SK-N-MC (cell line): ENCODE data around the gene MOSPD3.

Experiments used
- EZH2 ChIP-seq: fragments of 200-600 bp; sonication (generic); IDR thresholded peaks from one replicate; pipeline ENCODE4 v1.6.1; 2017; ENCODE audit warnings: antibody characterized with exemption
- POLR2AphosphoS5 ChIP-seq: IDR thresholded peaks from 2 replicates; pipeline ENCODE4 v1.6.1; 2012; ENCODE audit warnings: mild to moderate bottlenecking, low read depth, low read length, borderline replicate concordance

DNA sequence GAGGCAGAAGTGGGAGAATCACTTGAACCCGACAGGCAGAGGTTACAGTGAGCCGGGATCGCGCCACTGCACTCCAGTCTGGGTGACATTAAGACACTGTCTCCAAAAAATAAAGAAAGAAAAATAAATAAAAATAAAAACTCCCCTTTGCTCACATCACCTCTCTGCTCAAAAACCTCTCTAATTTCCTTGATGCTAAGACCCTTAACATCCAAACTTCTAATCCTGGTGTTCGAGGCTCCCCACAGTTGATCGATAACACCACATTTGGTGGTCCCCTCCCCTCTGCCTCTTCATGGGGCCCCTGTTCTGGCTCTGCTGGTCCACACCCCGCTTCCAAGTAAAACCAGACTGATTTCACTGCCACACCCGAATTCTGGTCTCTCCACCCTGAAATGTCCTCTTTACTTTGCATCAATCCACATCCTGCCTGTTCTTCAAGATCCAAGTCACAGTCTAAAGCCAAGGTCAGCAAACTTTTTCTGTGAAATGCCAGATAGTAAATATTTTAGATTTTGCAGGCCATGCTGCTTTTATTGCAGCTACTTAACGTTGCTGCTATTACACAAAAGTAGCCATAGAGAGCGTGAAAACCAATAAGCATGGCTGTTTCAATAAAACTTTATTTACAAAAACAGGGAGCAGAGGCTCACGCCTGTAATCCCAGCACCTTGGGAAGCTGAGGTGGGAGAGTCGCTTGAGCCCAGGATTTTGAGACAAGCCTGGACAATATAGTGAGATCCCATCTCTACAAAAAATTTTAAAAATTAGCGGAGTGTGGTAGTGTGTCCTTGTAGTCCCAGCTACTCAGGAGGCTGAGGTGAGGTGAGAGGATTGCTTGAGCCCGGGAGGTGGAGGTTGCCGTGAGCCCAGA lies 11.8 kb downstream of the MOSPD3 start:
- TF ChIP-seq POLR2AphosphoS5 (no peak), EZH2 (no peak)
